MCF 10A (cell line): Measurements from ENCODE around the gene TSPAN11. TPM values are rescaled to one million over a fixed set of nuclear protein-coding genes. Genes with fewer than 3 reads are reported as not detected.

Source experiments
- BruUV-seq: library from RNA; stranded (reverse); fragments of 400-500 nt; replicated peaks from 2 replicates; lab custom pipeline; 2021; lab: Mats Ljungman, UMichigan
- CTCF ChIA-PET: fragments of 300-600 bp; sonication (Branson Sonifier 250); formaldehyde crosslinking; extraction: SDS; loops from one replicate; lab custom pipeline; 2021; ENCODE audit warnings: antibody characterized with exemption, inconsistent platforms; lab: Yijun Ruan, JAX
- POLR2A ChIA-PET: fragments of 300-600, 350-650 bp; sonication (Branson Sonifier 250); formaldehyde crosslinking; extraction: SDS; loops from one replicate; lab custom pipeline; 2020; ENCODE audit warnings: antibody characterized with exemption, inconsistent platforms; lab: Yijun Ruan, JAX
- DNase-seq: peaks from one replicate; pipeline ENCODE4 v3.0.0-alpha.2; 2018; ENCODE audit not compliant: unreplicated experiment
- H3K27ac Mint-ChIP-seq: one replicate; pipeline ENCODE4 v1.8.0; 2022; ENCODE audit warnings: mild to moderate bottlenecking, low read depth, mixed read lengths; ENCODE audit not compliant: unreplicated experiment
- H3K27me3 Mint-ChIP-seq: one replicate; pipeline ENCODE4 v1.8.0; 2022; ENCODE audit warnings: mixed read lengths; ENCODE audit not compliant: insufficient read depth, unreplicated experiment
- H3K36me3 Mint-ChIP-seq: one replicate; pipeline ENCODE4 v1.8.0; 2022; ENCODE audit warnings: mild to moderate bottlenecking, moderate library complexity, mixed read lengths; ENCODE audit not compliant: insufficient read depth, unreplicated experiment
- H3K4me1 Mint-ChIP-seq: one replicate; pipeline ENCODE4 v1.8.0; 2022; ENCODE audit warnings: mixed read lengths; ENCODE audit not compliant: insufficient read depth, unreplicated experiment
- H3K4me3 Mint-ChIP-seq: one replicate; pipeline ENCODE4 v1.8.0; 2022; ENCODE audit warnings: mild to moderate bottlenecking, moderate library complexity, mixed read lengths; ENCODE audit not compliant: unreplicated experiment
- H3K9me3 Mint-ChIP-seq: one replicate; pipeline ENCODE4 v1.8.0; 2022; ENCODE audit warnings: mixed read lengths; ENCODE audit not compliant: unreplicated experiment
- CTCF ChIP-seq: fragments of 200-600 bp; IDR thresholded peaks from one replicate; pipeline ENCODE4 v1.8.0; 2022; ENCODE audit warnings: antibody characterized with exemption, mild to moderate bottlenecking; ENCODE audit not compliant: unreplicated experiment
- intact Hi-C: fragments of 100-400 bp; cut with micrococcal nuclease; formaldehyde crosslinking; loops from 2 replicates; pipeline ENCODE4 v1.14.1; 2022
- total RNA-seq: library from RNA; stranded (reverse); gene quantifications from 2 replicates; pipeline ENCODE4 v1.2.3, GENCODE V29; 2022

TSPAN11 gene
- total RNA-seq, 1 experiment from 2014 or later: not detected

GRCh38 chr12:30928356-30929244, 2.1 kb downstream of the TSPAN11 start:
- ChIA-PET CTCF (no interaction called here), POLR2A (no interaction called here)
- peaks cover 51% of the 10 kb centered on the region for H3K27me3 Mint-ChIP-seq
- no peaks in the 10 kb centered on the region for H3K4me1 Mint-ChIP-seq
- H3K27ac Mint-ChIP-seq: no peak overlapping the region
- H3K9me3 Mint-ChIP-seq: no peaks in the 10 kb centered on the region
- H3K4me3 Mint-ChIP-seq: no peak overlapping the region
- no peak for DNase-seq
- no peak for TF ChIP-seq CTCF
- no peaks in the 10 kb centered on the region for H3K36me3 Mint-ChIP-seq
- BruUV-seq: no TSS peak
- intact Hi-C loops: no loop called here

GRCh38 chr12:30930238-30930637, 3.7 kb downstream of the TSPAN11 start:
- Mint-ChIP-seq H3K36me3 (no peaks in the 10 kb centered on the region), H3K4me1 (no peaks in the 10 kb centered on the region), H3K27me3 (peaks cover 40% of the 10 kb centered on the region), H3K9me3 (no peaks in the 10 kb centered on the region), H3K4me3 (no peak overlapping the region), H3K27ac (no peak overlapping the region)
- BruUV-seq: no TSS peak
- POLR2A ChIA-PET: interaction anchor here (0.7 kb wide), 1 partner anchor 23 kb away, joined by 3 read pairs; no protein-coding TSS in a partner anchor
- TF ChIP-seq CTCF: no peak
- intact Hi-C loops: no loop called here
- CTCF ChIA-PET: interaction anchor here (0.5 kb wide), 1 partner anchor 21 kb away, joined by 3 read pairs; no protein-coding TSS in a partner anchor
- DNase-seq: no peak

DNA sequence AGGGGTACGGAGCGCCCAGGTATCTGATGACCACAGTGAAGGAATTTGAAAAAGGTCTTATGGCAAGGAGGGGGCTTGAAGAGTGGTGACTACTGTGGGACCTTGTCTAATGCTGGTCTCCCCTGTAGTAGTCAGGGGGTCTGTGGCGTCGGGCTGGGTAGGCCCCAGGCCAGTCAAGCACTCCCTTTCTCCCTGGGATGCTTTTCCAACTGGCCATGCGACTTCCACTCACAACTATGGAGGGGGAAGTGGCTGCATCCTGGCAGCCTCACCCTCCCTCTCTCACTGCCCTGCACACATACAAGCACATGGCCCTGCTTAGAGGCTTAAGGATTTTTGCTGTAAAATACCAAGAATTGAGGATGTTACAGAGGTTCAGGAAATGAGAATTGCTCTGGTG, 4.1 kb downstream of the TSPAN11 start:
- Mint-ChIP-seq H3K27me3 (peaks cover 41% of the 10 kb centered on the region), H3K4me3 (no peak overlapping the region), H3K36me3 (no peaks in the 10 kb centered on the region), H3K4me1 (no peaks in the 10 kb centered on the region), H3K9me3 (no peaks in the 10 kb centered on the region), H3K27ac (no peak overlapping the region)
- DNase-seq: no peak
- ChIA-PET CTCF (interaction anchor here (0.5 kb wide), 1 partner anchor 21 kb away, joined by 3 read pairs; no protein-coding TSS in a partner anchor), POLR2A (no interaction called here)
- no TSS peak for BruUV-seq
- intact Hi-C loops: no loop called here
- no peak for TF ChIP-seq CTCF

GRCh38 chr12:30932881-30933280, 6.3 kb downstream of the TSPAN11 start:
- Mint-ChIP-seq H3K4me3 (no peak overlapping the region), H3K4me1 (no peaks in the 10 kb centered on the region), H3K27ac (no peak overlapping the region), H3K36me3 (no peaks in the 10 kb centered on the region), H3K9me3 (no peaks in the 10 kb centered on the region), H3K27me3 (peaks cover 53% of the 10 kb centered on the region)
- no peak for DNase-seq
- CTCF ChIA-PET: interaction anchor here (0.7 to 0.9 kb wide), 2 partner anchors 10 to 11 kb away, joined by 3 to 8 read pairs; no protein-coding TSS in a partner anchor
- no peak for TF ChIP-seq CTCF
- intact Hi-C loops: no loop called here
- POLR2A ChIA-PET: no interaction called here
- BruUV-seq: no TSS peak
